ENCODE measurements around the gene MESD.

DNA sequence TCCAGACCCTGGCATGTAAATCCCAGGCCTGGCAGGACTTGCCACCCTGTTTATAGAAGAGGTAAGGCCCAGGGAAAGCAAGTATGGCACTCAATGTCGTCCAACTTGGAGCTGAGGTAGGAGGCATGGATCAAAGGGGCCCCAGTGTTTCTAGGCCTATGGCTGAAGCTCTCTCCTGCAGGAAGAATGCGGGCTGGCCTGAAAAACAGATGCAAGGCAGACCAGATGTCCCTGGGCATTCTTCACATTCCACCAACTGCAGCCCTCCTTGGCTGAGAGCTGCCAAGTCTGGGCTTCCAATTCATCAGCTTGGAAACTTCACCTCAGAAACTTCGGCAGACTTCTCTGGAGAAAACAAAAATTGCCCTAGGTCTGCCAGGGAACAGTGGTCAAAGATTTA, 22.2 kb downstream of the MESD start:
- TF ChIP-seq POLR2A (IDR thresholded peaks at IDR 0.05), result no peak
- TF ChIP-seq, protein P1, sequence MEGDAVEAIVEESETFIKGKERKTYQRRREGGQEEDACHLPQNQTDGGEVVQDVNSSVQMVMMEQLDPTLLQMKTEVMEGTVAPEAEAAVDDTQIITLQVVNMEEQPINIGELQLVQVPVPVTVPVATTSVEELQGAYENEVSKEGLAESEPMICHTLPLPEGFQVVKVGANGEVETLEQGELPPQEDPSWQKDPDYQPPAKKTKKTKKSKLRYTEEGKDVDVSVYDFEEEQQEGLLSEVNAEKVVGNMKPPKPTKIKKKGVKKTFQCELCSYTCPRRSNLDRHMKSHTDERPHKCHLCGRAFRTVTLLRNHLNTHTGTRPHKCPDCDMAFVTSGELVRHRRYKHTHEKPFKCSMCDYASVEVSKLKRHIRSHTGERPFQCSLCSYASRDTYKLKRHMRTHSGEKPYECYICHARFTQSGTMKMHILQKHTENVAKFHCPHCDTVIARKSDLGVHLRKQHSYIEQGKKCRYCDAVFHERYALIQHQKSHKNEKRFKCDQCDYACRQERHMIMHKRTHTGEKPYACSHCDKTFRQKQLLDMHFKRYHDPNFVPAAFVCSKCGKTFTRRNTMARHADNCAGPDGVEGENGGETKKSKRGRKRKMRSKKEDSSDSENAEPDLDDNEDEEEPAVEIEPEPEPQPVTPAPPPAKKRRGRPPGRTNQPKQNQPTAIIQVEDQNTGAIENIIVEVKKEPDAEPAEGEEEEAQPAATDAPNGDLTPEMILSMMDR (IDR thresholded peaks at IDR 0.05), result no peak
